Pons (tissue), 1 donor: ENCODE measurements around the gene RNF152.

Experiments used
- DNase-seq: peaks from one replicate; pipeline ENCODE4 v3.0.0-alpha.2; 2016; ENCODE audit warnings: low spot score

The RNF152 gene

GRCh38 chr18:61853855-61854254, 39.0 kb downstream of the RNF152 start:
- DNase-seq, result no peak

DNA sequence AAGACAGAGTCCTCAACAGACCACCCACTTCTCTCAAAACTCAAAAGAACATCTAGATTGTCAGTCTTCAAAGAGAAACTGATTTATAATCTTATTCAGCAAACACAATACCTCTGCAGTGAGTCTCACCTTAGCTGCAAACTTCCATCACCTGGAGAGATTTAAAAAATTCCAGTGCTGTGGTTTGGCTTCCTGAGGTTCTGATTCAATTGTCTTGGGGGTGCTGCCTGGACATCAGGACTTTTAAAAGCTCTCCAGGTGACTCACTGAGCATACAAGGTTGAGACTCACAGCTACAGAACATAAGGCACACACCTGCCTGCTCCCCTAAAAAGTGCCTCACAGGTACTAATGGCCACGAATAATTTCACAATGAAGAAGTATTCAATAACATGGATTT, 40.3 kb downstream of the RNF152 start:
- no peak for DNase-seq

DNA sequence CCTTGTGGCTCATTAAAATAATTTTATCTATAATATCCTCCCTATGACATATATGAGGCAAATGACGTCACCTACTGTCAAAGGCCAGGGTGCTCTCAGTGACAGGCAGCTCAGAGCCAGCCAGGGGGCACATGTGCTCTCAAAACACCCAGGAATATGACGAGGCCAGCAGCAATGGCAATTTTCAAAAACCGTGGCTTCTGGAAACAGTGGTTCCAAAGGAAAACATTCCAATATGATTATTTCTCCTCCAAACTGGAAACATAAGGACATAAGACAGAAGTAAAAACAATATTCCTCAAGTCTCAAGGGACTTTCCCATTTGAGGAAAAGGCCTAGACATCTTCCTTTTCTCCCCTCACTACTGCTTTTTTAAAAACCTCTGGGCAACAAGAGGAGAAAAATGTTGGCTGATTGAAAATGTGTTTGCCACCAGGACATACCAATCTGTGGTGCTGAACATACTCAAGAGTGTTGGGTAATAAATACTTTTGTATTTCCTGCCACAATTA, 40.8 kb downstream of the RNF152 start:
- DNase-seq, result no peak

DNA sequence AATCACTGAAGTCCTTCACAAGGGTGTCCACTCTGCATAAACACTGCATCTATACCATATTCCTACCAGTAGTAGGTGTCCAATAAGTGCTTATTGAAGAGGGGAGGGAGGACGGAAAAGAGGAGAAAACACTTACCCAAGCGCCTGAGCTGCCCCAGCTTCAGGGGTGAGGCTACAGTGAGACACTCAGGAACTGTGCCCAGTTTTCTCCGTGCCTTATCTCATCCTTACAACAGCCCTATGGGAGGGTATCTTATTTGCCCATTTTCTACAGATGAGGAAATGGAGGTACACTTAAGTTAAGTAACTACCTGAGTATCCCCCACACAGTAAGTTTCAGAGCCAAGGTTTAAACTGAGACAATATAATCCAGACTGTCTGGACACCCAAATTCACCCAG, 41.5 kb downstream of the RNF152 start:
- DNase-seq, result no peak

DNA sequence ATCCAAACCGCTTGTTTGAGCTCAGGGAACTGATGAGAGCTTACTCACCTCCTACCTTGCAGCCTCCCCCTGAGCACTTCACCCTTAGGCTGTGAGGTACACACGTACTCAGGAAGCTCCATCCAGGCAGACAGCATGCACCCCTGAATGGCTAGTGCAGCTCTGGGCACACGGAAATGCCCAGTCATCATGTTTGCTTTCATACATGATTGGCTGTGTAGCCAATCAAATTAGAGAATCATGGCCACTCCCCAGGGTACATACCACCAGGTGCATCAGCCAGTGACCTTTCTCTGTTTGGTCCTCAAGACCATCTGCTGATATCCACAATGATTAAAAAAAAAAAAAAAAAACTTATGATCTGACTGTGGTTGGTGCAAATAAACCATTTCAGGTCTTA, 42.1 kb downstream of the RNF152 start:
- DNase-seq, result no peak

GRCh38 chr18:61847164-61847791, 45.5 kb downstream of the RNF152 start:
- DNase-seq, result no peak

DNA sequence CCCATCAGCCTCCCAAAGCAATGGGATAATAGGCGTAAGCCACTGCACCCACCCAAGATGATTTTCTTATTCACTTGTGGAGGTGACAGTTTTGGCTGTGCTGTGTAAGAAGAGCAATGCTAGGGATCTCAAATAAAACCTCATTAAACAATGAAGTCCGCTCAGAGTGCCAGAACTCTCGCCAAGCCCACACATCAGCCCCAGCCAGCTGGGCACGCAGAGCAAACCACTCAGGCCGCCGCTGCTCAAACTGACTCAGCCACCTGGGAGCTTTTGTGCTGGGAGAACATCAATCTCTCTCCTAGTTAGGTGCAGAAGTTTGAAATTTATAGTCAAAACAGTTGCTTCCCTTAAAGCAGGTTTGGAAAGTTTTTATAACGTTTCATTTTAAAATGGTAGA, 47.6 kb downstream of the RNF152 start:
- no peak for DNase-seq

DNA sequence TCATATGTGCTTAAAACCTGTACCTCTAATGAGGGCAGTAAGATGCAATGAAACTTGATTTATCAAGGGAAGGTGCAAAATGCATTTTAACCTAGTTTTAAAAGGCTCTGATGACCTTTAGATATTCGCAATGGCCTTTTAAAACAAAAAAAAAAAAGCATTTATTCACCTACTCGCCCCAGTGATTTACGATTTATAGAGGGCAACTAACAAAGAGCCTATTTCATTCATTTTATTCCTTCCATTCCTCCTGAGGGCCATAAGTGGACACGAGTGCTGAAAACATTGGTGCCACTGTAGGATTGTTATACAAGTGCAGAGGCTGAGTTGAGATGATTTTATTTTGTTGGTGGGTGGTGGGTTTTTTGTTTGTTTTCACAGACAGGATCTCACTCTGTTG, 48.1 kb downstream of the RNF152 start:
- DNase-seq, result no peak

GRCh38 chr18:61842146-61842545, 50.7 kb downstream of the RNF152 start:
- DNase-seq, result peak; percentile 91

GRCh38 chr18:61841706-61842105, 51.1 kb downstream of the RNF152 start:
- DNase-seq, result no peak

GRCh38 chr18:61840324-61840723, 52.5 kb downstream of the RNF152 start:
- no peak for DNase-seq

DNA sequence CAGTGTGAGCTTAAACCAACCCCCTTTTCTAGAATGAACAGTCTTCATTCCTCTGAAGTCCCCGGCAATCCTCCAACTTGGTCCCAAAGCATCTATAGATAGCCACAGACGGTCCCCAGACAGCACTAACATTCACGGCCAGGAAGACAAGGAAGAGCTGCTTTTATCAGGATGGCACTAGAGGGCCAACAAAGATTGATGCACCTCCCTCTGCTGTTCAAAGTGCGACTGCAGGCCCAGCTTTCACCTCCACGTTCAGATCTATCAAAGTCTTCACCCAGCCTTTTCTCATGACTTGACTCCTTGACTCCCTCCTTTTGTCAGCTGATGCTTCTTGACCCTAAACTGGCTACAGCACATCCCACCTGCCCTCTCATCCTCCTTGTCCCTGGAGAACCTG, 54.3 kb downstream of the RNF152 start:
- no peak for DNase-seq

DNA sequence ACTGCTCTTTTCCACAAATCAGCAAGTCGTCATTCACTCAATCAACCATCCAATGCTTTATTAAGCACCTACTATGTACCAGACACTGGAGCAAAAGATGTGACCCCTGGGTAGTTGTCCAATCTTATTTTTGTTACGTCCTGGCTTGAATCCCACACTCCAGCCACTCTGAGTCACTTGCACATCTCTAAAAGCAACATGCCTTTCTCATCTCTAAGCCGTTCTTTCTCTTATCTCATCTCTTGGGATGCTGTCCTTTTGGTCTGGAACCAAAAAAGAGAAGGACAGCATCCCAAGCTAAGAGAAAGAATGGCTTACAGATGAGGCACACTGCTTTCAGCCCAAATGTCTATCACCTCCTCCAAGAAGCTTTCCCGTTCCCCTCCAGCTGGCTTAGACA, 58.8 kb downstream of the RNF152 start:
- DNase-seq, result no peak

GRCh38 chr18:61833387-61833786, 59.4 kb downstream of the RNF152 start:
- DNase-seq, result no peak

- no peak for DNase-seq
Measured at GRCh38 chr18:61832858-61833257, 59.9 kb downstream of the RNF152 start.

DNA sequence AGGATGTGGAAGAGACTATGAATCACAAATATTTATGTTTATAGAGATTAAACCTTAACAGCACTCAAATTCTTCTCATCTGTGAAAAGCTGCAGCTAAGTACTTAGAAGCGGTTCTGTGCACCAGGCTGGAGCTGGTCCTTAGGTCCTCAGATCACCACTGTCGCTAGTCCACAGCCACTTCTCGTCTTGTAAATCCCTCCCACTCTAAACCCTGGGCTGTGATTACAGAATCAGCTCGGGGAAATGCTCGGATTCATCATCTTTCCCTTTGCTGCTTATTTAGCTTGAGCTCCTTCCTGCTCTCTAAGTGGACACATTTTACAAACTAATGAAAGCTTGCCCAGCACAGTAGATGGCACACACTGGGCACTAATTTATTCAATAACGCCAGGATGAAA, 61.7 kb downstream of the RNF152 start:
- no peak for DNase-seq

DNA sequence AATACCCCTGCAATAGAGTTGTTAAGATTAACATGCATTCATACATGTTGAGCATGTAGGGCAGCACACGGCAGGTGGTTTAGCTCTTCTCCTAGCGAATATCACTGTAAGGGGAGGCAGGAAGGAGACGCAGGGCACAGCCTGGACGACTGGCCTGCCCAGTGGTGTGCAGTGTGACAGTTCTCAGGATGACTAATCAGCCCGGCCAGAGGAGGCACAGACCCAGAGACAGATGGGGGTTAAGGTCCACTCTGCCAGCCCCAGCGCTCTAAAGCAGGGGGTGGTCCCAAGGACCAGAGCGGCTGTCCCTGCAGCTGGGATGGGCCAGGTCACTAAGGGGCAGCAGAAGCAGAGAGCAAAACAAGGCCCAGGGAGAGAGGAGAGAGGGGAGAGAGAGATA, 63.7 kb downstream of the RNF152 start:
- no peak for DNase-seq

DNA sequence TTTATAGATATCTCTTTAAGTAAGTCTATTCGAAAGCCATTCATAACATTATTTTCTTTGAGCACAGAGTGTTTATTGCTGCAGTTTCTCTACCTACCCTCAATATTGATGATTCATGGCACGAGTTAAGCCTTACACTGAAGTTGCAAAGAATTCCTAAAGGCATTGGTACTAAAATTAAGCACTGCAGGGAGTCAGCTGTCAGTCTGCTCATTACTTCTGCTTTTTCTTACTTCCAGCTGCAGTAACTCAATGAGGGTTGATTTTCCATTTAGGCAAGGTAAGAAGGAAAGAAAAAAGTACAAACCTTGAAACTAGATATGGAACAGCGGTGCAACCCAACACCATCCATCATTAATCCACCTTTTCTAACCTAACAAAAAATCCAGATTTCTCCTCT, 65.2 kb downstream of the RNF152 start:
- no peak for DNase-seq

GRCh38 chr18:61825386-61825785, 67.4 kb downstream of the RNF152 start:
- no peak for DNase-seq

DNA sequence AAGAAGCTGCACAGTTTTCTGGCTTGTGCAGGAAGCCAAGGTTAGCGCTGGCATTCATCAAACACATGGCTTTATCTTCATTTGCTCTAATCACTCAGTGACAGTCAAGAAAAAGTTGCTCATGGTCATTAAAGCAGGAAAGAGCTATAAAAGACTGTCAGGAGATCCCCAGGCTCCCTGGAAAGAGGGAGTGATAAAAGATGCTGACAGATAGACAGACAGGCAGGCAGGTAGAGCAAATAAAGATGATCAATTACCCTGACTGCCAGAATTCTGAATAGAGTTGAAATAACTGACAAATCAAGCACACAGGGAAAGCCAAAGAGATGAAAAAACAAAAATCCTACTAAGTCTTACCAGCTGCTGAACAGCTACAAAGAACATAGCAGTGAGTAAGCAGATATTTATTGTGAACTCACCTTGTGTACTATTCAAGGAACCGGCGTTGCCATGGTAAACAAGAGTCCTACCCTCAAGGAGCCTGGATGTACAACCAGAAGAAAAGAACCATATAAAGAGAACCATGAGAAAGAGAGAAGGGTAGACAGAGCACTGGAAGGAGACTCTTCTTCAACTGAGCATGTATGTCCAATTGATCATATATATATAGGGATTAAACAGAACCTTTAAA, 68.0 kb downstream of the RNF152 start:
- no peak for DNase-seq

DNA sequence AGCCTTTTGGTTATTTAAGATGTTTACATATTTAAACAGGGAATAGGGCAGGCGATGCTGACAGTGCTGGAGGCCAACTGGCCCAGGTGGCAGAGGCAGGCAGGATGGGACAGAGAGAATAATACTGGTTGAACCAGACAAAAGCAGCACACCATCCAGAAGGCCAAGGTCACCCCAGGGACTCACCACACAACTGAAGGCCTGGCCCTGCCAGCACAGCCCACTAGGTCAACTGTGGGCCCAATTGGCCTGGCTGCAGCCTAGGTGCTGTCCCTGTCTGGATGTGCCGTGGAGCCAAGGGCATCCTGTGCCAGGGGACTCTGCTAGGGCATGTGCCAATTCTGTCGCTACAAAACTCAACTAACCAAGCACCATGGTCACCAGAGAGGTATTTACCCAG, 69.2 kb downstream of the RNF152 start:
- no peak for DNase-seq

DNA sequence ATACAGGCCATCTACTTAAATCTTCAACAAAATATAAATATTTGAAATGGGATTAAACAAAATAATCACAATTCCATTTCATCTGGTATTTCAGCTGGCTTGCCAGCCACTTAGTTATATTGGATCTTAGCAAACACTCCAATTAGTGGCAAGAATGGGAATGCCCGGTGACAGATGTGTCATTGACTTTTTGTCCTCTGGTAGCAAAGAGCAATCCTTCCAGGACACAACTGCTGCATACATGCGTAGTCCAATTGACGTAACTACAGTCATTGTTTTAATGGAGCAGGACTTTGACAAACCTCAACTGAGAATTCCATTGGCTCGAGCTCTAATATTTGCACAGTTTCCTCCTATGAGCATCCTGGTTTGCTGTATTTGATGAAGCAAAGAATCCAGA, 69.9 kb downstream of the RNF152 start:
- no peak for DNase-seq

DNA sequence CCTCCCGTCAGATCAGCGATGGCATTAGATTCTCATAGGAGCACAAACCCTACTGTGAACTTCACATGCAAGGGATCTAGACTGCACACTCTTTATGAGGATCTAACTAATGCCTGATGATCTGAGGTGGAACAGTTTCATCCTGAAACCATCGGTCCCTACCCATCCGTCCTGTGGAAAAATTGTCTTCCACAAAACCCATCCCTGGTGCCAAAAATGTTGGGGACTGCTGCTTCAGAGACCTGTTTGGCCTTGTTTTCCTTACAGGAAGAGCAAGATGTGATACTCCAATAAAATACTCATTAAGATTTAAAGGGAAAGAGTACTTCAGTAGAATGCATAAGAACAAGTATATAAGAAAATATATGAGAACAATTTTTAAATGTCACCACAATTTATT, 71.1 kb downstream of the RNF152 start:
- no peak for DNase-seq

- no peak for DNase-seq
Measured at GRCh38 chr18:61820882-61821281, 71.9 kb downstream of the RNF152 start.
